GM19193 (cell line): ENCODE results near the gene DLG5.

Experiments
- POLR2A ChIP-seq: IDR thresholded peaks from 4 replicates; pipeline ENCODE4 v1.6.1; 2011; ENCODE audit not compliant: insufficient read depth, insufficient read length; ENCODE audit errors: extremely low read depth

The DLG5 gene

GRCh38 chr10:77894058-77894457 is 32.5 kb downstream of the DLG5 start:
- no peak for TF ChIP-seq POLR2A

- no peak for TF ChIP-seq POLR2A
These were observed 33.2 kb downstream of the DLG5 start for GRCh38 chr10:77893386-77893785.

- TF ChIP-seq POLR2A = no peak
These were observed 33.8 kb downstream of the DLG5 start for GRCh38 chr10:77892761-77893160.

- TF ChIP-seq POLR2A = no peak
These were observed 34.4 kb downstream of the DLG5 start for GRCh38 chr10:77892021-77892739.

- no peak for TF ChIP-seq POLR2A
These were observed 36.5 kb downstream of the DLG5 start for GRCh38 chr10:77890097-77890496.

- TF ChIP-seq POLR2A = no peak
These were observed 37.2 kb downstream of the DLG5 start for GRCh38 chr10:77889277-77889903.

GRCh38 chr10:77888356-77888703 is 38.2 kb downstream of the DLG5 start:
- TF ChIP-seq POLR2A = no peak

GRCh38 chr10:77887631-77888355 is 38.8 kb downstream of the DLG5 start:
- no peak for TF ChIP-seq POLR2A

- TF ChIP-seq POLR2A = no peak
These were observed 39.7 kb downstream of the DLG5 start for GRCh38 chr10:77886795-77887355.

GRCh38 chr10:77884181-77884580 is 42.4 kb downstream of the DLG5 start:
- TF ChIP-seq POLR2A = no peak

GRCh38 chr10:77881636-77882035 is 44.9 kb downstream of the DLG5 start:
- TF ChIP-seq POLR2A = no peak

GRCh38 chr10:77881222-77881621 is 45.3 kb downstream of the DLG5 start:
- no peak for TF ChIP-seq POLR2A

- TF ChIP-seq POLR2A = no peak
These were observed 46.8 kb downstream of the DLG5 start for GRCh38 chr10:77879710-77880109.

- no peak for TF ChIP-seq POLR2A
These were observed 47.5 kb downstream of the DLG5 start for GRCh38 chr10:77879065-77879464.
